ENCODE data around the gene IFT122.

GRCh38 chr3:129492691-129493090 is 52.7 kb downstream of the IFT122 start:
- TF ChIP-seq CTCF (conservative IDR thresholded peaks at IDR 0.05; ENCODE audit: low read length), result no peak
- TF ChIP-seq EZH2phosphoT487 (IDR thresholded peaks at IDR 0.05; ENCODE audit: borderline replicate concordance, low read depth, low read length), result no peak
